GM21381 (cell line): ENCODE measurements around the gene MX1.

Experiments used
- ATAC-seq: cut with Tn5 transposase; IDR thresholded peaks from one replicate; pipeline ENCODE4 v1.9.1; 2021; ENCODE audit warnings: mild to moderate bottlenecking, moderate library complexity; ENCODE audit not compliant: unreplicated experiment

Gene MX1

GRCh38 chr21:41458121-41458520, 32.1 kb downstream of the MX1 start:
- no peak for ATAC-seq

- no peak for ATAC-seq
Measured at GRCh38 chr21:41458559-41458958, 32.5 kb downstream of the MX1 start.

- ATAC-seq: no peak
Measured at GRCh38 chr21:41459884-41460534, 34.0 kb downstream of the MX1 start.

GRCh38 chr21:41460578-41461527, 34.8 kb downstream of the MX1 start:
- ATAC-seq: no peak

GRCh38 chr21:41465176-41465781, 39.2 kb downstream of the MX1 start:
- no peak for ATAC-seq

- no peak for ATAC-seq
Measured at GRCh38 chr21:41466024-41466820, 40.2 kb downstream of the MX1 start.

- no peak for ATAC-seq
Measured at GRCh38 chr21:41470054-41470453, 44.0 kb downstream of the MX1 start.

- ATAC-seq: no peak
Measured at GRCh38 chr21:41472753-41473548, 46.9 kb downstream of the MX1 start.

GRCh38 chr21:41475714-41476420, 49.8 kb downstream of the MX1 start:
- no peak for ATAC-seq

- no peak for ATAC-seq
Measured at GRCh38 chr21:41477641-41478318, 51.7 kb downstream of the MX1 start.

GRCh38 chr21:41478319-41479177, 52.5 kb downstream of the MX1 start:
- ATAC-seq: no peak

GRCh38 chr21:41479686-41480085, 53.6 kb downstream of the MX1 start:
- ATAC-seq: no peak

GRCh38 chr21:41480086-41480690, 54.1 kb downstream of the MX1 start:
- ATAC-seq: no peak

- ATAC-seq: no peak
Measured at GRCh38 chr21:41481191-41481590, 55.2 kb downstream of the MX1 start.

- ATAC-seq: no peak
Measured at GRCh38 chr21:41482301-41482700, 56.3 kb downstream of the MX1 start.

- ATAC-seq: no peak
Measured at GRCh38 chr21:41482980-41483379, 56.9 kb downstream of the MX1 start.

GRCh38 chr21:41483415-41483814, 57.4 kb downstream of the MX1 start:
- ATAC-seq: no peak

GRCh38 chr21:41483973-41484372, 57.9 kb downstream of the MX1 start:
- ATAC-seq: no peak
